Measurements from ENCODE around the gene DUOX2. TPM values are rescaled to one million over a fixed set of nuclear protein-coding genes. Genes with fewer than 3 reads are reported as not detected.

Gene DUOX2
- total RNA-seq, 1 donor: not detected

GRCh38 chr15:45121020-45121419 is 7.0 kb upstream of the DUOX2 start:
- no peaks in the 10 kb centered on the region for H4K20me1 ChIP-seq (ENCODE audit: insufficient read depth, low read length)
- no peak overlapping the region for H3K4me2 ChIP-seq (ENCODE audit: insufficient read depth, low read length)
- no peak overlapping the region for H3K4me3 ChIP-seq (ENCODE audit: insufficient read depth, low read length)
- H3K36me3 ChIP-seq (ENCODE audit: insufficient read depth, low read length): no peaks in the 10 kb centered on the region
- DNase-seq (ENCODE audit: insufficient read length, low spot score, missing footprints): no peak
- H2AFZ ChIP-seq (ENCODE audit: low read length): no peak overlapping the region
- no peak overlapping the region for H3K27ac ChIP-seq (ENCODE audit: low read depth, low read length)
- TF ChIP-seq CTCF (IDR thresholded peaks at IDR 0.05; ENCODE audit: extremely low read depth, low read depth, low read length): no peak
- H3K79me2 ChIP-seq (ENCODE audit: insufficient read depth, low read length): no peaks in the 10 kb centered on the region
- H3K27me3 ChIP-seq (ENCODE audit: insufficient read depth, low read length): peaks cover 28% of the 10 kb centered on the region
- H3K9me3 ChIP-seq (ENCODE audit: low read depth, low read length): no peaks in the 10 kb centered on the region
- peaks cover 12% of the 10 kb centered on the region for H3K4me1 ChIP-seq (ENCODE audit: insufficient read depth, low read length)

GRCh38 chr15:45120081-45120972 is 6.4 kb upstream of the DUOX2 start:
- no peaks in the 10 kb centered on the region for H3K9me3 ChIP-seq (ENCODE audit: low read depth, low read length)
- no peaks in the 10 kb centered on the region for H3K79me2 ChIP-seq (ENCODE audit: insufficient read depth, low read length)
- peaks cover 12% of the 10 kb centered on the region for H3K4me1 ChIP-seq (ENCODE audit: insufficient read depth, low read length)
- H3K27me3 ChIP-seq (ENCODE audit: insufficient read depth, low read length): peaks cover 28% of the 10 kb centered on the region
- H4K20me1 ChIP-seq (ENCODE audit: insufficient read depth, low read length): no peaks in the 10 kb centered on the region
- H3K4me3 ChIP-seq (ENCODE audit: insufficient read depth, low read length): no peak overlapping the region
- DNase-seq (ENCODE audit: insufficient read length, low spot score, missing footprints): peak; percentile 42
- H3K27ac ChIP-seq (ENCODE audit: low read depth, low read length): no peak overlapping the region
- no peaks in the 10 kb centered on the region for H3K36me3 ChIP-seq (ENCODE audit: insufficient read depth, low read length)
- H3K4me2 ChIP-seq (ENCODE audit: insufficient read depth, low read length): no peak overlapping the region
- no peak overlapping the region for H2AFZ ChIP-seq (ENCODE audit: low read length)
- no peak for TF ChIP-seq CTCF (IDR thresholded peaks at IDR 0.05; ENCODE audit: extremely low read depth, low read depth, low read length)

GRCh38 chr15:45118996-45119395 is 5.0 kb upstream of the DUOX2 start:
- Histone ChIP-seq H3K4me3 (ENCODE audit: insufficient read depth, low read length) (no peak overlapping the region), H3K79me2 (ENCODE audit: insufficient read depth, low read length) (no peaks in the 10 kb centered on the region), H4K20me1 (ENCODE audit: insufficient read depth, low read length) (no peaks in the 10 kb centered on the region), H2AFZ (ENCODE audit: low read length) (no peak overlapping the region), H3K36me3 (ENCODE audit: insufficient read depth, low read length) (no peaks in the 10 kb centered on the region), H3K27ac (ENCODE audit: low read depth, low read length) (no peak overlapping the region), H3K4me2 (ENCODE audit: insufficient read depth, low read length) (no peak overlapping the region), H3K4me1 (ENCODE audit: insufficient read depth, low read length) (peaks cover 12% of the 10 kb centered on the region), H3K9me3 (ENCODE audit: low read depth, low read length) (no peaks in the 10 kb centered on the region), H3K27me3 (ENCODE audit: insufficient read depth, low read length) (peaks cover 38% of the 10 kb centered on the region)
- TF ChIP-seq CTCF (IDR thresholded peaks at IDR 0.05; ENCODE audit: extremely low read depth, low read depth, low read length): no peak
- DNase-seq (ENCODE audit: insufficient read length, low spot score, missing footprints): peak; percentile 50

- Histone ChIP-seq H3K36me3 (ENCODE audit: insufficient read depth, low read length) (no peaks in the 10 kb centered on the region), H3K27ac (ENCODE audit: low read depth, low read length) (no peak overlapping the region), H3K4me2 (ENCODE audit: insufficient read depth, low read length) (peak overlapping the region; percentile 57)
Observed at GRCh38 chr15:45118131-45118588, 4.2 kb upstream of the DUOX2 start.

More at GRCh38 chr15:45118131-45118588, 4.2 kb upstream of the DUOX2 start:
- peak; percentile 100 for DNase-seq (ENCODE audit: insufficient read length, low spot score, missing footprints)
- Histone ChIP-seq H3K27me3 (ENCODE audit: insufficient read depth, low read length) (peaks cover 46% of the 10 kb centered on the region), H3K9me3 (ENCODE audit: low read depth, low read length) (no peaks in the 10 kb centered on the region), H4K20me1 (ENCODE audit: insufficient read depth, low read length) (no peaks in the 10 kb centered on the region), H2AFZ (ENCODE audit: low read length) (no peak overlapping the region), H3K4me1 (ENCODE audit: insufficient read depth, low read length) (peaks cover 12% of the 10 kb centered on the region), H3K4me3 (ENCODE audit: insufficient read depth, low read length) (no peak overlapping the region), H3K79me2 (ENCODE audit: insufficient read depth, low read length) (no peaks in the 10 kb centered on the region)
- peak; percentile 100 for TF ChIP-seq CTCF (IDR thresholded peaks at IDR 0.05; ENCODE audit: extremely low read depth, low read depth, low read length)
